ENCODE measurements around the gene SNAI3. TPM values are rescaled to one million over a fixed set of nuclear protein-coding genes. Genes with fewer than 3 reads are reported as not detected.
A peak's percentile ranks its signal among the peaks of the same experiment; 100 is the strongest.

Gene SNAI3
- total RNA-seq, 1 experiment from 2014 or later = 1.4 TPM

GRCh38 chr16:88652762-88653063 lies 33.6 kb downstream of the SNAI3 start:
- Histone ChIP-seq H3K9me2 (replicated peaks; ENCODE audit: insufficient read depth, low read length) (no peaks in the 10 kb centered on the region), H3K4me3 (ENCODE audit: low read length) (no peak overlapping the region), H4K20me1 (ENCODE audit: insufficient read depth, low read depth, low read length) (peaks cover 25% of the 10 kb centered on the region), H3K9me3 (ENCODE audit: low read length) (no peaks in the 10 kb centered on the region), H3K4me1 (ENCODE audit: low read length) (peaks cover 34% of the 10 kb centered on the region), H3K27me3 (ENCODE audit: low read length) (no peaks in the 10 kb centered on the region), H2AFZ (ENCODE audit: low read length) (no peak overlapping the region), H3K4me2 (ENCODE audit: low read depth, low read length, poor library complexity, severe bottlenecking) (peak overlapping the region; percentile 97), H3K9ac (ENCODE audit: low read length) (0 out of 2 replicates have a peak overlapping the region, but pooled peaks have one; percentile 99), H3K36me3 (ENCODE audit: insufficient read depth, low read length) (no peaks in the 10 kb centered on the region; the same call in 1 of the 2 replicates), H3K79me2 (ENCODE audit: low read length) (peaks cover 18% of the 10 kb centered on the region), H3K27ac (ENCODE audit: low read length) (no peak overlapping the region)
- DNase-seq = no peak

- peaks cover 34% of the 10 kb centered on the region for H3K4me1 ChIP-seq (ENCODE audit: low read length)
Observed at GRCh38 chr16:88651989-88652761, 34.1 kb downstream of the SNAI3 start.

DNA sequence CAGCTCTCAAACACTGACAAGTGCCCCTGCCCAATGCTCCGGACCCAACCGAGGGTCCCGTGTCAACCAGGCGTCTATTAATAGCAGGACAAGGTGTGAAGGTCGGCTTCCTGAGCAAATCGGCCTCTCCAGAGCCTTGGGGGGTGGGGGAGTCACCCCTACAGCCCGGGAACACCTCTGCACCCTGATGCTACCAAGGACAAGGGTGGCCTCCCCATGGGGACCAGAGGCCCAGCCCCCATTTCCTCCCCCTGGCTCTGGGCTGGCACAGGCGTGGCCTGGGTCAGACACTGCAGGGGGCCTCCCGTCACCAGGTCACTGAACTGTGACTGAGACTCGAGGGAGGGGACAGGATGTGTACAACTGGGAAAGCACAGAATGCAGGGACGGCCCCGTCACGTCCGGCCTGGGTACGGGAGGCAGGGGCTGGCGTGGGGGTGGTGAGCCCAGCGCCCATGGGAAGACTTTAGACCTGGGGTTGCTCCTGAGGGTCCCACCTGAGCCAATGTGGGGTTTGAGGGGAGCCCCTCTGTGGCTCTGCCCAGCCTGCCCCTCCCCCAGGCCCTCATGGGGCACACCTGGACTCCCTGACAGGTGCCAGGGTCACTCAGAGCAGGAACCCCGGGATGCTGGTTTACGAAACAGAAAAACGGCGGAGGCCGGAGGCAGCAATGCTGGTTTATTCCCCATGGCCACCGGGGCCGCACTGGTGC lies 34.9 kb downstream of the SNAI3 start:
- Histone ChIP-seq H3K36me3 (ENCODE audit: insufficient read depth, low read length) (no peaks in the 10 kb centered on the region; the same call in 1 of the 2 replicates), H3K9ac (ENCODE audit: low read length) (peak overlapping the region; percentile 99), H2AFZ (ENCODE audit: low read length) (no peak overlapping the region), H3K4me1 (ENCODE audit: low read length) (peaks cover 34% of the 10 kb centered on the region), H3K9me3 (ENCODE audit: low read length) (no peaks in the 10 kb centered on the region), H3K27me3 (ENCODE audit: low read length) (no peaks in the 10 kb centered on the region), H3K9me2 (replicated peaks; ENCODE audit: insufficient read depth, low read length) (no peaks in the 10 kb centered on the region), H3K4me3 (ENCODE audit: low read length) (peak overlapping the region; percentile 100), H3K27ac (ENCODE audit: low read length) (peak overlapping the region; percentile 94), H3K4me2 (ENCODE audit: low read depth, low read length, poor library complexity, severe bottlenecking) (peak overlapping the region; percentile 97), H3K79me2 (ENCODE audit: low read length) (peaks cover 18% of the 10 kb centered on the region), H4K20me1 (ENCODE audit: insufficient read depth, low read depth, low read length) (peaks cover 31% of the 10 kb centered on the region)
- peak; percentile 95 for DNase-seq

More at GRCh38 chr16:88651989-88652761, 34.1 kb downstream of the SNAI3 start:
- H4K20me1 ChIP-seq (ENCODE audit: insufficient read depth, low read depth, low read length) = peaks cover 29% of the 10 kb centered on the region
- no peaks in the 10 kb centered on the region for H3K27me3 ChIP-seq (ENCODE audit: low read length)
- peak overlapping the region; percentile 99 for H3K9ac ChIP-seq (ENCODE audit: low read length)
- H3K4me2 ChIP-seq (ENCODE audit: low read depth, low read length, poor library complexity, severe bottlenecking) = peak overlapping the region; percentile 97
- DNase-seq = no peak
- H3K27ac ChIP-seq (ENCODE audit: low read length) = peak overlapping the region; percentile 94
- H2AFZ ChIP-seq (ENCODE audit: low read length) = no peak overlapping the region
- no peaks in the 10 kb centered on the region for H3K9me2 ChIP-seq (replicated peaks; ENCODE audit: insufficient read depth, low read length)
- H3K4me3 ChIP-seq (ENCODE audit: low read length) = peak overlapping the region; percentile 100
- H3K9me3 ChIP-seq (ENCODE audit: low read length) = no peaks in the 10 kb centered on the region
- H3K79me2 ChIP-seq (ENCODE audit: low read length) = peaks cover 18% of the 10 kb centered on the region
- no peaks in the 10 kb centered on the region; the same call in 1 of the 2 replicates for H3K36me3 ChIP-seq (ENCODE audit: insufficient read depth, low read length)

- H3K9me3 ChIP-seq (ENCODE audit: low read length) = no peaks in the 10 kb centered on the region
- H3K9ac ChIP-seq (ENCODE audit: low read length) = peak within 1 kb of the TSS; percentile 99
- H3K4me3 ChIP-seq (ENCODE audit: low read length) = peak within 1 kb of the TSS; percentile 100
- H3K27ac ChIP-seq (ENCODE audit: low read length) = peak within 1 kb of the TSS; percentile 94
- DNase-seq = peak; percentile 95
- peaks cover 18% of the 10 kb centered on the region for H3K79me2 ChIP-seq (ENCODE audit: low read length)
- H3K27me3 ChIP-seq (ENCODE audit: low read length) = no peaks in the 10 kb centered on the region
- no peaks in the 10 kb centered on the region; the same call in 1 of the 2 replicates for H3K36me3 ChIP-seq (ENCODE audit: insufficient read depth, low read length)
- no peak within 1 kb of the TSS; the same call in 1 of the 2 replicates for H2AFZ ChIP-seq (ENCODE audit: low read length)
- peak within 1 kb of the TSS; percentile 97 for H3K4me2 ChIP-seq (ENCODE audit: low read depth, low read length, poor library complexity, severe bottlenecking)
- H4K20me1 ChIP-seq (ENCODE audit: insufficient read depth, low read depth, low read length) = peaks cover 34% of the 10 kb centered on the region
- peaks cover 34% of the 10 kb centered on the region for H3K4me1 ChIP-seq (ENCODE audit: low read length)
- H3K9me2 ChIP-seq (replicated peaks; ENCODE audit: insufficient read depth, low read length) = no peaks in the 10 kb centered on the region
Observed at GRCh38 chr16:88650749-88651275, 35.5 kb downstream of the SNAI3 start, which contains the start of gene CYBA. Gene CYBA, minus strand, starts transcription at chr16:88651053. Its CDS starts 40 bp downstream, at chr16:88651013.

- H3K9ac ChIP-seq (ENCODE audit: low read length) = peak overlapping the region; percentile 99
- H2AFZ ChIP-seq (ENCODE audit: low read length) = no peak overlapping the region; the same call in 1 of the 2 replicates
- H3K4me3 ChIP-seq (ENCODE audit: low read length) = peak overlapping the region; percentile 100
- H4K20me1 ChIP-seq (ENCODE audit: insufficient read depth, low read depth, low read length) = peaks cover 34% of the 10 kb centered on the region
- H3K4me2 ChIP-seq (ENCODE audit: low read depth, low read length, poor library complexity, severe bottlenecking) = peak overlapping the region; percentile 97
- peak overlapping the region; percentile 94 for H3K27ac ChIP-seq (ENCODE audit: low read length)
- H3K79me2 ChIP-seq (ENCODE audit: low read length) = peaks cover 18% of the 10 kb centered on the region
- peak; percentile 81 for DNase-seq
- peaks cover 34% of the 10 kb centered on the region for H3K4me1 ChIP-seq (ENCODE audit: low read length)
- H3K9me3 ChIP-seq (ENCODE audit: low read length) = no peaks in the 10 kb centered on the region
- no peaks in the 10 kb centered on the region for H3K9me2 ChIP-seq (replicated peaks; ENCODE audit: insufficient read depth, low read length)
- no peaks in the 10 kb centered on the region; the same call in 1 of the 2 replicates for H3K36me3 ChIP-seq (ENCODE audit: insufficient read depth, low read length)
- H3K27me3 ChIP-seq (ENCODE audit: low read length) = no peaks in the 10 kb centered on the region
Observed at GRCh38 chr16:88649924-88650748, 36.2 kb downstream of the SNAI3 start.

GRCh38 chr16:88649195-88649923 lies 36.9 kb downstream of the SNAI3 start:
- no peak for DNase-seq
- Histone ChIP-seq H3K9ac (ENCODE audit: low read length) (peak overlapping the region; percentile 99), H4K20me1 (ENCODE audit: insufficient read depth, low read depth, low read length) (peaks cover 34% of the 10 kb centered on the region), H3K4me2 (ENCODE audit: low read depth, low read length, poor library complexity, severe bottlenecking) (peak overlapping the region; percentile 97), H2AFZ (ENCODE audit: low read length) (no peak overlapping the region), H3K9me2 (replicated peaks; ENCODE audit: insufficient read depth, low read length) (no peaks in the 10 kb centered on the region), H3K27ac (ENCODE audit: low read length) (peak overlapping the region; percentile 94; the same call in 1 of the 2 replicates), H3K9me3 (ENCODE audit: low read length) (no peaks in the 10 kb centered on the region), H3K4me3 (ENCODE audit: low read length) (peak overlapping the region; percentile 100), H3K4me1 (ENCODE audit: low read length) (peaks cover 34% of the 10 kb centered on the region), H3K27me3 (ENCODE audit: low read length) (no peaks in the 10 kb centered on the region), H3K36me3 (ENCODE audit: insufficient read depth, low read length) (no peaks in the 10 kb centered on the region; the same call in 1 of the 2 replicates), H3K79me2 (ENCODE audit: low read length) (peaks cover 18% of the 10 kb centered on the region)

All from Karpas-422 (cell line).